Astrocyte (in vitro differentiated cells and primary cell): ENCODE results near the gene EAPP. TPM values are rescaled to one million over a fixed set of nuclear protein-coding genes. Genes with fewer than 3 reads are reported as not detected.
"Not testable (repeated sequence)": the region's sequence is repeated elsewhere in the genome, so short reads cannot be mapped to it uniquely, and the experiment has no call there.

Experiments used
- DNase-seq: peaks from one replicate; pipeline ENCODE4 v3.0.0-alpha.2; 2010; ENCODE audit warnings: low read depth
- FAIRE-seq: peaks from 2 replicates; lab custom pipeline; 2011; peaks lifted over from hg19 to GRCh38; lab: Jason Lieb, UNC
- H2AFZ ChIP-seq: 2 replicates; pipeline ENCODE4 v1.6.0; 2012; ENCODE audit warnings: low read depth, low read length, inconsistent platforms
- H3K27ac ChIP-seq: 2 replicates; pipeline ENCODE4 v1.5.1; 2011; ENCODE audit warnings: low read depth, low read length, inconsistent platforms
- H3K27me3 ChIP-seq: 2 replicates; pipeline ENCODE4 v1.6.0; 2011; ENCODE audit warnings: low read length, inconsistent platforms; ENCODE audit not compliant: insufficient read depth
- H3K36me3 ChIP-seq: 2 replicates; pipeline ENCODE4 v1.5.1; 2011; ENCODE audit warnings: low read length, inconsistent platforms; ENCODE audit not compliant: insufficient read depth
- H3K4me1 ChIP-seq: 2 replicates; pipeline ENCODE4 v1.5.1; 2011; ENCODE audit warnings: low read length, inconsistent platforms; ENCODE audit not compliant: insufficient read depth
- H3K4me2 ChIP-seq: 2 replicates; pipeline ENCODE4 v1.6.0; 2012; ENCODE audit warnings: low read length, inconsistent platforms
- H3K4me3 ChIP-seq: 2 replicates; pipeline ENCODE4 v1.5.1; 2011; ENCODE audit warnings: low read depth, mild to moderate bottlenecking, low read length, inconsistent platforms; ENCODE audit not compliant: insufficient read depth
- H3K79me2 ChIP-seq: 2 replicates; pipeline ENCODE4 v1.6.0; 2012; ENCODE audit warnings: mild to moderate bottlenecking, low read length, inconsistent platforms; ENCODE audit not compliant: insufficient read depth
- H3K9ac ChIP-seq: 2 replicates; pipeline ENCODE4 v1.6.0; 2012; ENCODE audit warnings: mild to moderate bottlenecking, low read length, inconsistent platforms
- H3K9me3 ChIP-seq: 2 replicates; pipeline ENCODE4 v1.5.1; 2012; ENCODE audit warnings: low read depth, mild to moderate bottlenecking, low read length, inconsistent platforms; ENCODE audit not compliant: insufficient read depth
- H4K20me1 ChIP-seq: 2 replicates; pipeline ENCODE4 v1.6.0; 2012; ENCODE audit warnings: low read length, inconsistent platforms; ENCODE audit not compliant: insufficient read depth
- H3K27ac Mint-ChIP-seq: one replicate; pipeline ENCODE4 v1.8.0; 2021; ENCODE audit warnings: mild to moderate bottlenecking, mixed read lengths; ENCODE audit not compliant: unreplicated experiment
- H3K27me3 Mint-ChIP-seq: one replicate; pipeline ENCODE4 v1.8.0; 2021; ENCODE audit warnings: low read depth, mixed read lengths; ENCODE audit not compliant: unreplicated experiment
- H3K36me3 Mint-ChIP-seq: one replicate; pipeline ENCODE4 v1.8.0; 2021; ENCODE audit warnings: low read depth, mixed read lengths; ENCODE audit not compliant: unreplicated experiment
- H3K4me1 Mint-ChIP-seq: one replicate; pipeline ENCODE4 v1.8.0; 2021; ENCODE audit warnings: low read depth, mixed read lengths; ENCODE audit not compliant: unreplicated experiment
- H3K4me3 Mint-ChIP-seq: one replicate; pipeline ENCODE4 v1.8.0; 2021; ENCODE audit warnings: mild to moderate bottlenecking, moderate library complexity, mixed read lengths; ENCODE audit not compliant: unreplicated experiment
- H3K9me3 Mint-ChIP-seq: one replicate; pipeline ENCODE4 v1.8.0; 2021; ENCODE audit warnings: mild to moderate bottlenecking, mixed read lengths; ENCODE audit not compliant: unreplicated experiment
- EZH2 ChIP-seq: IDR thresholded peaks from 2 replicates; pipeline ENCODE4 v1.6.1; 2012; ENCODE audit warnings: mild to moderate bottlenecking, low read length, inconsistent platforms; ENCODE audit not compliant: insufficient read depth
- total RNA-seq: library from RNA; stranded (reverse); gene quantifications from 2 replicates; pipeline ENCODE4 v1.2.1, GENCODE V29; 2021
- TF ChIP-seq, protein P1 (sequence below): IDR thresholded peaks from 2 replicates; pipeline ENCODE4 v1.5.1; 2011; ENCODE audit warnings: low read depth, mild to moderate bottlenecking, inconsistent platforms, low read length, moderate library complexity; ENCODE audit not compliant: insufficient read depth

EAPP gene
- total RNA-seq, 1 donor from 2014 or later, result 47.9 TPM

DNA sequence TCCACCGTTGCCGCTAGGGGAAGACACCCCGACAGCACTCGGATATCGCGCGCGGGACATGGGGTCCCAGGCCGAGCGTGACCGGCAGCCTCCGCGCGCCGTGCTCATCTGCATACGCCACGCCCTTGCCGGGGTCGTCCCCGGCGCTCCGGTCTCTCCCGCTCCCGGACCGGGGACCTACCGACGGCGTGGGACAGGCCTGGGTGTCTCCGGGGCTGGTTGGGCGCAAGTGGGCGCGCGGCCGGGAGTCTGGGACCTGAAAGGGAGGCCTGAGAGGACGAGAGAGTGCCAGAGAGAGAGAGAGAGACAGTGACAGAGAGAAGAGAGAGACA lies 17.0 kb upstream of the EAPP start:
- H3K9me3 ChIP-seq, H3K36me3 Mint-ChIP-seq, H3K27ac Mint-ChIP-seq, DNase-seq, H3K4me1 Mint-ChIP-seq, H3K4me1 ChIP-seq, H4K20me1 ChIP-seq, H3K36me3 ChIP-seq, H3K27ac ChIP-seq, H2AFZ ChIP-seq, H3K27me3 Mint-ChIP-seq, H3K9me3 Mint-ChIP-seq, H3K4me3 ChIP-seq, H3K79me2 ChIP-seq, H3K9ac ChIP-seq, FAIRE-seq, H3K4me2 ChIP-seq, H3K27me3 ChIP-seq, H3K4me3 Mint-ChIP-seq: not testable (repeated sequence)

DNA sequence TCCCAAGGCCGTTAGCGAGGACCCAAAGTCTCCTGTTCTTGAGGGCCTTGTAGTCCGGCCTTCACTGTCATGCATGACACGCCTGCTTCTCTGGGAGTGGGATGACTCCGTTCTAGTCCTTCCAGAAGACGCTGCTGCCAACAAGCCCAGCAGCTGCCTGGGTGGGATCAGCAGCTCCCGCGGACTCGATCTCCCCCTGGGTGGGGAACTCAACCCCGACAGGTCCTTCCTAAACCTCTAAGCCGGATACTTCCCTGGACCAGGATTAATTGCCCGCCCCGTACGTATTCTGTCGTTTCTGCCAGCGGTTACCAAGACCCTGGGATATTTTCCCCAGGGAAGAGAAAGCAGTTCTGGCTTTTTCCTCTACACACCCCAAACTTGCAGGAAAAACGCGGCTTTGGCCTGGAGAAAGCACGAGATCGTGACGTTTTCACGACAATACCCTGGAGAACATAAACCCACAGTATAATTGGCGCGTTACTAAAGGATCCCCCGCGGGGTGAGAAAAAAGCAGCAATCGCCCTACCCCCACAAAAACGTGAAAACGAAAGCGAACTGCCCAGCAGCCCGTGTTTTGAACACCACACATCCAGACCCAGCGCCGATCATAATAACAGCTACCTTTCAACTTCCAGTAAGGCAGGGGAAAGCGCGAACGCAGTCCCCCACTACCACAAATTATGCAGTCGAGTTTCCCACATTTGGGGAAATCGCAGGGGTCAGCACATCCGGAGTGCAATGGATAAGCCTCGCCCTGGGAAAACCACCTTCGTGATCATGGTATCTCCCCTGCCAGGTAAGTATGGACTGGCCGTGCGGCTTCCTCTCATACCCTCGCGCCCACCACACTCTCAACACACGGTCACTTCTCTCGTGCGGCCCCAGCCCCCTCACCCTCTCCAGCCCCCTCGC lies 16.3 kb upstream of the EAPP start:
- H3K4me2 ChIP-seq, H2AFZ ChIP-seq, H3K27ac Mint-ChIP-seq, H4K20me1 ChIP-seq, H3K4me3 ChIP-seq, H3K4me3 Mint-ChIP-seq, H3K4me1 Mint-ChIP-seq, DNase-seq, H3K79me2 ChIP-seq, H3K9me3 ChIP-seq, H3K9ac ChIP-seq, H3K9me3 Mint-ChIP-seq, H3K27me3 Mint-ChIP-seq, H3K36me3 Mint-ChIP-seq, H3K27me3 ChIP-seq, H3K4me1 ChIP-seq, H3K27ac ChIP-seq, H3K36me3 ChIP-seq: not testable (repeated sequence)
- FAIRE-seq, result peak; percentile 52

GRCh38 chr14:34554540-34555250 lies 15.2 kb upstream of the EAPP start:
- Histone ChIP-seq H3K4me1 (no peaks in the 10 kb centered on the region), H3K4me2 (peak overlapping the region; percentile 48), H4K20me1 (no peaks in the 10 kb centered on the region), H3K9ac (peak overlapping the region; percentile 1), H3K27ac (no peak overlapping the region), H3K9me3 (no peaks in the 10 kb centered on the region), H3K36me3 (no peaks in the 10 kb centered on the region), H3K79me2 (no peaks in the 10 kb centered on the region), H3K27me3 (no peaks in the 10 kb centered on the region), H2AFZ (no peak overlapping the region), H3K4me3 (no peak overlapping the region)
- Mint-ChIP-seq H3K4me3 (no peak overlapping the region), H3K9me3 (no peaks in the 10 kb centered on the region), H3K27me3 (no peaks in the 10 kb centered on the region), H3K27ac (peak overlapping the region; percentile 93), H3K36me3 (no peaks in the 10 kb centered on the region), H3K4me1 (peaks cover 2% of the 10 kb centered on the region)
- TF ChIP-seq, protein P1, sequence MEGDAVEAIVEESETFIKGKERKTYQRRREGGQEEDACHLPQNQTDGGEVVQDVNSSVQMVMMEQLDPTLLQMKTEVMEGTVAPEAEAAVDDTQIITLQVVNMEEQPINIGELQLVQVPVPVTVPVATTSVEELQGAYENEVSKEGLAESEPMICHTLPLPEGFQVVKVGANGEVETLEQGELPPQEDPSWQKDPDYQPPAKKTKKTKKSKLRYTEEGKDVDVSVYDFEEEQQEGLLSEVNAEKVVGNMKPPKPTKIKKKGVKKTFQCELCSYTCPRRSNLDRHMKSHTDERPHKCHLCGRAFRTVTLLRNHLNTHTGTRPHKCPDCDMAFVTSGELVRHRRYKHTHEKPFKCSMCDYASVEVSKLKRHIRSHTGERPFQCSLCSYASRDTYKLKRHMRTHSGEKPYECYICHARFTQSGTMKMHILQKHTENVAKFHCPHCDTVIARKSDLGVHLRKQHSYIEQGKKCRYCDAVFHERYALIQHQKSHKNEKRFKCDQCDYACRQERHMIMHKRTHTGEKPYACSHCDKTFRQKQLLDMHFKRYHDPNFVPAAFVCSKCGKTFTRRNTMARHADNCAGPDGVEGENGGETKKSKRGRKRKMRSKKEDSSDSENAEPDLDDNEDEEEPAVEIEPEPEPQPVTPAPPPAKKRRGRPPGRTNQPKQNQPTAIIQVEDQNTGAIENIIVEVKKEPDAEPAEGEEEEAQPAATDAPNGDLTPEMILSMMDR, result no peak
- no peak for TF ChIP-seq EZH2
- no peak for FAIRE-seq
- no peak for DNase-seq

DNA sequence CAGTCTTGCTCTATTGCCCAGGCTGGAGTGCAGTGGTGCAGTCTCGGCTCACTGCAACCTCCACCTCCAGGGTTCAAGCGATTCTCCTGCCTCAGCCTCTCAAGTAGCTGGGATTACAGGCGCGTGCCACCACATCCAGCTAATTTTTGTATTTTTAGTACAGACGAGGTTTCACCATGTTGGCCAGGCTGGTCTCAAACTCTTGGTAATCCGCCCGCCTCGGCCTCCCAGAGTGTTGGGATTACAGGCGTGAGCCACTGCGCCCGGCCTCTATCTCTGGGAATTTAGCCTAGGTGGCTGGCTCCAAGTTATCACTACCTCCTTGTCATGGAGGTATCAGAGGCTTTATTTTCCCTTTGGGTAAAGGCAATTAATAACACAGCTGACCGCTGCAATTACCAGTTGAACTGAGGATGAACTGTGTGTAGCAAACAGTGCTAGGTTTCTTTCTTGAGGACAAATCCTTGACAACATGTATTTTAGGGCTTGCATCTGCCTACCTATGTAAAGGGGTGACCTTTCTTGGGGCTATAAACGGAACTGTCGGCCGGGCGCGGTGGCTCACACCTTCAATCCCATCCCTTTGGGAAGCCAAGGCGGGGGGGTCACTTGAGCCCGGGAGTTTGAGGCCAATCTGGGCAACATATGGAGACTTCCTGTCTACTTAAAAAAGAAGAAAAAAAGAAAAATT lies 9.9 kb upstream of the EAPP start:
- not testable (repeated sequence) for H3K79me2 ChIP-seq, H3K27ac Mint-ChIP-seq, H3K36me3 ChIP-seq, H3K4me1 ChIP-seq, H3K4me2 ChIP-seq, FAIRE-seq, H3K9me3 Mint-ChIP-seq, H3K27me3 Mint-ChIP-seq, H3K4me3 Mint-ChIP-seq, H3K36me3 Mint-ChIP-seq, H3K4me3 ChIP-seq, H4K20me1 ChIP-seq, H3K4me1 Mint-ChIP-seq, H2AFZ ChIP-seq, H3K9me3 ChIP-seq, H3K27me3 ChIP-seq, H3K27ac ChIP-seq, H3K9ac ChIP-seq, DNase-seq
